Loucy (cell line): ENCODE data around the gene TTI1.

Experiments
- H2AFZ ChIP-seq: fragments of 200-600 bp; sonication (generic); 2 replicates; pipeline ENCODE4 v1.6.0; 2016; ENCODE audit warnings: antibody characterized with exemption, mild to moderate bottlenecking, low read length, moderate library complexity
- H3F3A ChIP-seq: fragments of 200-600 bp; 2 replicates; pipeline ENCODE4 v1.6.0; 2016; ENCODE audit warnings: antibody characterized with exemption, low read depth, mild to moderate bottlenecking
- H3K27me3 ChIP-seq: fragments of 200-600 bp; sonication (generic); 2 replicates; pipeline ENCODE4 v1.6.1; 2014; ENCODE audit warnings: low read length, mild to moderate bottlenecking; ENCODE audit not compliant: insufficient read depth, poor library complexity, severe bottlenecking
- H3K36me3 ChIP-seq: fragments of 200-600 bp; sonication (generic); 2 replicates; pipeline ENCODE4 v1.6.1; 2016; ENCODE audit warnings: low read length; ENCODE audit not compliant: insufficient read depth
- H3K4me1 ChIP-seq: fragments of 200-600 bp; sonication (generic); 2 replicates; pipeline ENCODE4 v1.5.1; 2014; ENCODE audit warnings: low read length, mild to moderate bottlenecking; ENCODE audit not compliant: insufficient read depth, poor library complexity, severe bottlenecking
- H3K4me2 ChIP-seq: fragments of 200-600 bp; sonication (generic); 2 replicates; pipeline ENCODE4 v1.6.0; 2014; ENCODE audit warnings: antibody characterized with exemption, low read length, low read depth, mild to moderate bottlenecking; ENCODE audit not compliant: poor library complexity, severe bottlenecking
- H3K4me3 ChIP-seq: fragments of 200-600 bp; sonication (generic); 2 replicates; pipeline ENCODE4 v1.5.1; 2014; ENCODE audit warnings: low read length, mild to moderate bottlenecking, mixed read lengths; ENCODE audit not compliant: poor library complexity, severe bottlenecking
- H3K79me2 ChIP-seq: fragments of 200-600 bp; sonication (generic); 2 replicates; pipeline ENCODE4 v1.6.1; 2014; ENCODE audit warnings: low read length; ENCODE audit not compliant: insufficient read depth
- H3K9ac ChIP-seq: fragments of 200-600 bp; sonication (generic); 2 replicates; pipeline ENCODE4 v1.6.0; 2014; ENCODE audit warnings: mild to moderate bottlenecking, low read depth, low read length, moderate library complexity; ENCODE audit not compliant: poor library complexity, severe bottlenecking
- H3K9me2 ChIP-seq: fragments of 200-600 bp; sonication (generic); replicated peaks from 2 replicates; pipeline ENCODE4 v1.6.1; 2016; ENCODE audit warnings: low read depth, low read length, mixed read lengths
- H3K9me3 ChIP-seq: fragments of 200-600 bp; sonication (generic); 2 replicates; pipeline ENCODE4 v1.6.1; 2014; ENCODE audit warnings: mild to moderate bottlenecking, antibody characterized with exemption, low read length, low read depth; ENCODE audit not compliant: insufficient read depth
- H4K20me1 ChIP-seq: fragments of 200-600 bp; sonication (generic); 2 replicates; pipeline ENCODE4 v1.6.0; 2014; ENCODE audit warnings: antibody characterized with exemption, low read length, mild to moderate bottlenecking; ENCODE audit not compliant: insufficient read depth, poor library complexity, severe bottlenecking
- EZH2phosphoT487 ChIP-seq: fragments of 200-600 bp; IDR thresholded peaks from 2 replicates; pipeline ENCODE4 v1.6.1; 2018; ENCODE audit warnings: antibody characterized with exemption, mild to moderate bottlenecking, moderate library complexity, borderline replicate concordance
- TF ChIP-seq, protein P1 (sequence below): fragments of 200-600 bp; sonication (generic); conservative IDR thresholded peaks from 2 replicates; pipeline ENCODE4 v1.5.1; 2014; ENCODE audit warnings: mild to moderate bottlenecking, antibody characterized with exemption, low read length

Gene TTI1

GRCh38 chr20:37961066-37961465 lies 72.2 kb downstream of the TTI1 start:
- Histone ChIP-seq H2AFZ (no peak overlapping the region), H3K9me3 (no peaks in the 10 kb centered on the region), H4K20me1 (no peaks in the 10 kb centered on the region), H3K27me3 (no peaks in the 10 kb centered on the region), H3K36me3 (no peaks in the 10 kb centered on the region), H3K79me2 (no peaks in the 10 kb centered on the region), H3K4me3 (no peak overlapping the region), H3K9ac (no peak overlapping the region), H3K4me1 (no peaks in the 10 kb centered on the region), H3K9me2 (no peaks in the 10 kb centered on the region), H3F3A (no peaks in the 10 kb centered on the region), H3K4me2 (no peak overlapping the region)
- TF ChIP-seq, protein P1, sequence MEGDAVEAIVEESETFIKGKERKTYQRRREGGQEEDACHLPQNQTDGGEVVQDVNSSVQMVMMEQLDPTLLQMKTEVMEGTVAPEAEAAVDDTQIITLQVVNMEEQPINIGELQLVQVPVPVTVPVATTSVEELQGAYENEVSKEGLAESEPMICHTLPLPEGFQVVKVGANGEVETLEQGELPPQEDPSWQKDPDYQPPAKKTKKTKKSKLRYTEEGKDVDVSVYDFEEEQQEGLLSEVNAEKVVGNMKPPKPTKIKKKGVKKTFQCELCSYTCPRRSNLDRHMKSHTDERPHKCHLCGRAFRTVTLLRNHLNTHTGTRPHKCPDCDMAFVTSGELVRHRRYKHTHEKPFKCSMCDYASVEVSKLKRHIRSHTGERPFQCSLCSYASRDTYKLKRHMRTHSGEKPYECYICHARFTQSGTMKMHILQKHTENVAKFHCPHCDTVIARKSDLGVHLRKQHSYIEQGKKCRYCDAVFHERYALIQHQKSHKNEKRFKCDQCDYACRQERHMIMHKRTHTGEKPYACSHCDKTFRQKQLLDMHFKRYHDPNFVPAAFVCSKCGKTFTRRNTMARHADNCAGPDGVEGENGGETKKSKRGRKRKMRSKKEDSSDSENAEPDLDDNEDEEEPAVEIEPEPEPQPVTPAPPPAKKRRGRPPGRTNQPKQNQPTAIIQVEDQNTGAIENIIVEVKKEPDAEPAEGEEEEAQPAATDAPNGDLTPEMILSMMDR: no peak
- no peak for TF ChIP-seq EZH2phosphoT487

DNA sequence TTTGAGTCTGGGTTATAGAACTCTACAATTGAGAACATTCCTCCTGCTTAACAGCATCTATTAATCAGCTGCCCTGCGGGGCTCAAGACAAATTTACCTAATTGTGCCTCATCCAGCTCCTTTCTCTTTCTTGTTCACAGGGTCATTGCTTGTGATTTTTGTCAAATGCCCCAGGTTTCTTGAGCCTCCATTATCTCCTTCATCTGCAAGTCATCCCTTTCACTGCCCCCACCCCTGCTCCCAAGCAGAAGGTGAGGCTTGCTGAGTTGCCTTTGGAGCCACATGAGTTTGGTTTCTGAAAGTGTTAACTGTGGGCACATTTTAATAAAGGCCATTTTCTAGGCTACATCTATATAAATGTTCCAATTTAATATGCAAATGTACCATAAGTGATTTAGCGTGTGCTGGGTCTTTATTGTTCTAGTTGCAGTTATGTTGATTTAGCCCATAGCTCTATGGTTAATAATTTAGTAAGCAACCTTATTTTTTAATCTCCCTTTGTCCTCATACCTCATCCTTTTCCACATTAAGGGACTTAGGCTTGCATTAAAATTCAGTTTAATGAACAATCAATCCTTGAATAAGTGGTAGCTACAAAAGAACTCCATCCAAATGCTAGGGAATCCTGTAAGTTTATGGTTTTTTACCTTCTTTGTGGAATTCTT lies 74.3 kb downstream of the TTI1 start:
- Histone ChIP-seq H2AFZ (no peak overlapping the region), H3K27me3 (no peaks in the 10 kb centered on the region), H3K79me2 (no peaks in the 10 kb centered on the region), H3K9ac (no peak overlapping the region), H3K4me1 (no peaks in the 10 kb centered on the region), H3K9me2 (no peaks in the 10 kb centered on the region), H3K9me3 (no peaks in the 10 kb centered on the region), H3K4me2 (no peak overlapping the region), H3K36me3 (no peaks in the 10 kb centered on the region), H3K4me3 (no peak overlapping the region), H3F3A (no peaks in the 10 kb centered on the region), H4K20me1 (no peaks in the 10 kb centered on the region)
- TF ChIP-seq, protein P1: no peak
- no peak for TF ChIP-seq EZH2phosphoT487

DNA sequence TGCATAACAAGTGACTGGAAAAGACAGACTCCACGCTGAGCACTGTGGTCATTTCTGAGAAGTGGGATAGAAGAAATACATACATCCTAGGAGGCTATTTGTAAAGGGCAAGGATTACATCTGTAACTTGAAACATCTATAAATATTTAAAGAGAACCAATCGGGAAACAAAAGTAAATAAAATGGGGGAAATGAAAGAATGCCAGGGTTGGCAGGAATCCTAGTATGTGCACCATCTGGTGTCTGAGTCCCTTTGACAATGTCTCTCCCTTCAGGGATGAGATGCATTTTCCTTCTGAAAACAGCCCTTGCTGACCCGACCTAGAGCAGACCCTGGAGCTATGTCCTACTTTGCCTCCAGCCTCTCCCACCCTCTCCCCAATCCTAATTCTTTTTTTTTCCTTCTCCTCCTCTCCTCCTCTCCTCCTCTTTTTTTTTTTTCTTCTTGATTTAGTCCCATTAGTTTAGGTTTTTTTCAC lies 77.1 kb downstream of the TTI1 start:
- Histone ChIP-seq H3K79me2 (no peaks in the 10 kb centered on the region), H2AFZ (no peak overlapping the region), H3K9ac (no peak overlapping the region), H3K4me1 (no peaks in the 10 kb centered on the region), H3K4me2 (no peak overlapping the region), H3K4me3 (no peak overlapping the region), H4K20me1 (no peaks in the 10 kb centered on the region), H3F3A (no peaks in the 10 kb centered on the region), H3K9me3 (no peaks in the 10 kb centered on the region), H3K27me3 (no peaks in the 10 kb centered on the region), H3K9me2 (no peaks in the 10 kb centered on the region), H3K36me3 (no peaks in the 10 kb centered on the region)
- TF ChIP-seq EZH2phosphoT487: no peak
- TF ChIP-seq, protein P1: no peak
